HepG2 (cell line): ENCODE results near the gene DHX57. TPM values are rescaled to one million over a fixed set of nuclear protein-coding genes. Genes with fewer than 3 reads are reported as not detected.

Source experiments
- HBP1 ChIP-seq: IDR thresholded peaks from 2 replicates; pipeline ENCODE4 v1.6.1; 2016; ENCODE audit warnings: low read depth, control low read depth
- HIVEP1 ChIP-seq: sonication (generic); formaldehyde crosslinking; IDR thresholded peaks from 2 replicates; pipeline ENCODE4 v1.4.0; 2020; ENCODE audit warnings: mild to moderate bottlenecking, missing genetic modification reagents
- MAX ChIP-seq: IDR thresholded peaks from 2 replicates; pipeline ENCODE4 v1.6.1; 2012; ENCODE audit warnings: inconsistent platforms
- PRDM15 ChIP-seq: sonication (generic); formaldehyde crosslinking; IDR thresholded peaks from 2 replicates; pipeline ENCODE4 v1.4.0; 2020; ENCODE audit warnings: missing genetic modification reagents
- SNAPC4 ChIP-seq: sonication (generic); formaldehyde crosslinking; IDR thresholded peaks from 2 replicates; pipeline ENCODE4 v1.4.0; 2020; ENCODE audit warnings: mild to moderate bottlenecking, missing genetic modification reagents
- SOX13 ChIP-seq, 3 experiments: fragments of 450-650 bp in 1 of 3; sonication (generic) in 1 of 3; formaldehyde crosslinking in 1 of 3; IDR thresholded peaks in 2 of 3; conservative IDR thresholded peaks in 1 of 3; 2 replicates each; pipeline versions ENCODE4 v1.5.0 to v1.6.1; 2016 to 2020; ENCODE audit warnings: antibody characterized with exemption in 1 of 3, mild to moderate bottlenecking in 1 of 3, missing compliant biosample characterization in 1 of 3, missing genetic modification reagents in 1 of 3, moderate library complexity in 1 of 3
- ZFP82 ChIP-seq: sonication (generic); formaldehyde crosslinking; IDR thresholded peaks from 2 replicates; pipeline ENCODE4 v1.5.1; 2020; ENCODE audit warnings: mild to moderate bottlenecking, missing genetic modification reagents, borderline replicate concordance
- ZMYM4 ChIP-seq: sonication (generic); formaldehyde crosslinking; IDR thresholded peaks from 2 replicates; pipeline ENCODE4 v1.8.1; 2023; ENCODE audit warnings: mild to moderate bottlenecking, missing genetic modification reagents
- ZNF251 ChIP-seq: sonication (generic); formaldehyde crosslinking; IDR thresholded peaks from 2 replicates; pipeline ENCODE4 v1.9.0; 2021; ENCODE audit warnings: mild to moderate bottlenecking, missing genetic modification reagents
- ZNF296 ChIP-seq: sonication (generic); formaldehyde crosslinking; conservative IDR thresholded peaks from 2 replicates; pipeline ENCODE4 v1.5.0; 2020; ENCODE audit warnings: mild to moderate bottlenecking, missing genetic modification reagents
- ZNF496 ChIP-seq: sonication (generic); formaldehyde crosslinking; IDR thresholded peaks from 2 replicates; pipeline ENCODE4 v1.8.1; 2023; ENCODE audit warnings: mild to moderate bottlenecking, moderate library complexity, missing genetic modification reagents; ENCODE audit not compliant: insufficient replicate concordance
- ZNF546 ChIP-seq: sonication (generic); formaldehyde crosslinking; conservative IDR thresholded peaks from 2 replicates; pipeline ENCODE4 v1.8.1; 2023; ENCODE audit warnings: mild to moderate bottlenecking, missing genetic modification reagents
- ZNF616 ChIP-seq: sonication (generic); formaldehyde crosslinking; IDR thresholded peaks from 2 replicates; pipeline ENCODE4 v1.5.0; 2020; ENCODE audit warnings: low read depth, mild to moderate bottlenecking, missing genetic modification reagents
- ZUFSP ChIP-seq: sonication (generic); formaldehyde crosslinking; IDR thresholded peaks from 2 replicates; pipeline ENCODE4 v1.9.0; 2021; ENCODE audit warnings: missing genetic modification reagents, mild to moderate bottlenecking, borderline replicate concordance
- polyA plus RNA-seq, 8 experiments: library from polyadenylated mRNA; depleted of rRNA in 3 of 8; stranded (reverse) in 7 of 8; unstranded in 1 of 8; fragments of >200 nt; fragmentation: Illumina TruSeq in 4 of 8; extraction: Trizol in 4 of 8; gene quantifications; 2 replicates each; pipeline versions ENCODE4 v1.2.1 to v1.2.3, GENCODE V29; 2011 to 2016; ENCODE audit warnings: low read depth in 4 of 8, missing spikeins in 1 of 8, mixed read lengths in 1 of 8; ENCODE audit not compliant: insufficient read depth in 1 of 8
- total RNA-seq, 5 experiments: library from RNA; depleted of rRNA; stranded (reverse); fragments of >200 nt; fragmentation: Illumina TruSeq; extraction: Trizol; gene quantifications; 2 replicates each; pipeline ENCODE4 v1.2.3, GENCODE V29; 2016; ENCODE audit warnings: low read depth in 1 of 5

The DHX57 gene
- total and polyA plus RNA-seq, 2 of the 13 experiments (the other 11 are each of a cell fraction or from before 2014, with no cell fraction given): 9.2 to 24.2 TPM

GRCh38 chr2:38751596-38752410 is 123.9 kb downstream of the DHX57 start (continued):
- TF ChIP-seq SNAPC4 (CRISPR knock-in tag) (peak; percentile 25; the same call in 1 of the 2 replicates), HBP1 (CRISPR knock-in tag) (no peak), PRDM15 (CRISPR knock-in tag) (no peak), ZNF616 (no peak), ZMYM4 (CRISPR knock-in tag) (no peak), ZNF546 (no peak), ZFP82 (CRISPR knock-in tag) (peak; percentile 89; the same call in 1 of the 2 replicates), ZNF296 (CRISPR knock-in tag) (no peak), HIVEP1 (no peak; the same call in 1 of the 2 replicates), ZUFSP (CRISPR knock-in tag) (no peak), SOX13 (IDR thresholded peaks at IDR 0.05) (no peak), SOX13 (CRISPR knock-in tag; conservative IDR thresholded peaks at IDR 0.05 in 1 of 2, IDR thresholded peaks at IDR 0.05 in 1 of 2) (no peak; a peak in 1 of 4 replicates), ZNF496 (CRISPR knock-in tag) (no peak), MAX (peak; percentile 47; the same call in 1 of the 2 replicates), ZNF251 (CRISPR knock-in tag) (no peak)
